ENCODE measurements around the gene TEAD4.

The TEAD4 gene

GRCh38 chr12:3076730-3077571, 117.8 kb downstream of the TEAD4 start, which contains the start of gene TSPAN9:
Gene TSPAN9 (plus strand): TSS chr12:3077379. CDS start chr12:3201194, 123,815 bp downstream.
- no peak for TF ChIP-seq CTCF (IDR thresholded peaks at IDR 0.05; ENCODE audit: low read depth, low read length)
- TF ChIP-seq EZH2phosphoT487 (IDR thresholded peaks at IDR 0.05; ENCODE audit: low read depth) = no peak
- H3K4me3 ChIP-seq (ENCODE audit: low read length) = peak within 1 kb of the TSS; percentile 80
- H2AFZ ChIP-seq (ENCODE audit: low read depth, low read length) = no peak within 1 kb of the TSS; the same call in 1 of the 2 replicates
- H3K27me3 ChIP-seq (ENCODE audit: low read depth, low read length) = peaks cover 27% of the 10 kb centered on the region
- no peaks in the 10 kb centered on the region for H3K9me3 ChIP-seq (ENCODE audit: insufficient read depth, low read length)
- H4K20me1 ChIP-seq (ENCODE audit: insufficient read depth, low read length) = no peaks in the 10 kb centered on the region
- H3K4me2 ChIP-seq (ENCODE audit: low read length) = peak within 1 kb of the TSS; percentile 83
- H3K4me1 ChIP-seq (ENCODE audit: low read length) = 0 out of 2 replicates have a peak, but pooled peaks cover 2% of the 10 kb centered on the region
- H3K36me3 ChIP-seq (replicated peaks; ENCODE audit: low read depth, low read length) = no peaks in the 10 kb centered on the region
- H3K27ac ChIP-seq (ENCODE audit: low read length) = no peak within 1 kb of the TSS
- H3K9ac ChIP-seq (ENCODE audit: low read length) = peak within 1 kb of the TSS; percentile 50; the same call in 1 of the 2 replicates
- no peaks in the 10 kb centered on the region for H3K79me2 ChIP-seq (ENCODE audit: low read length)

GRCh38 chr12:3077572-3078081, 118.4 kb downstream of the TEAD4 start:
- Histone ChIP-seq H3K36me3 (replicated peaks; ENCODE audit: low read depth, low read length) (no peaks in the 10 kb centered on the region), H3K4me1 (ENCODE audit: low read length) (0 out of 2 replicates have a peak, but pooled peaks cover 2% of the 10 kb centered on the region), H3K4me2 (ENCODE audit: low read length) (peak overlapping the region; percentile 68), H3K27ac (ENCODE audit: low read length) (no peak overlapping the region), H3K4me3 (ENCODE audit: low read length) (peak overlapping the region; percentile 80), H3K9ac (ENCODE audit: low read length) (peak overlapping the region; percentile 40; the same call in 1 of the 2 replicates), H3K27me3 (ENCODE audit: low read depth, low read length) (peaks cover 27% of the 10 kb centered on the region), H3K79me2 (ENCODE audit: low read length) (no peaks in the 10 kb centered on the region), H3K9me3 (ENCODE audit: insufficient read depth, low read length) (no peaks in the 10 kb centered on the region), H4K20me1 (ENCODE audit: insufficient read depth, low read length) (no peaks in the 10 kb centered on the region), H2AFZ (ENCODE audit: low read depth, low read length) (no peak overlapping the region)
- TF ChIP-seq CTCF (IDR thresholded peaks at IDR 0.05; ENCODE audit: low read depth, low read length) (no peak), EZH2phosphoT487 (IDR thresholded peaks at IDR 0.05; ENCODE audit: low read depth) (no peak)

- H3K27ac ChIP-seq (ENCODE audit: low read length) = no peak overlapping the region
- TF ChIP-seq EZH2phosphoT487 (IDR thresholded peaks at IDR 0.05; ENCODE audit: low read depth) = no peak
- no peak for TF ChIP-seq CTCF (IDR thresholded peaks at IDR 0.05; ENCODE audit: low read depth, low read length)
- H3K4me3 ChIP-seq (ENCODE audit: low read length) = no peak overlapping the region
- no peaks in the 10 kb centered on the region for H3K36me3 ChIP-seq (replicated peaks; ENCODE audit: low read depth, low read length)
- 0 out of 2 replicates have a peak, but pooled peaks cover 2% of the 10 kb centered on the region for H3K4me1 ChIP-seq (ENCODE audit: low read length)
- H3K9me3 ChIP-seq (ENCODE audit: insufficient read depth, low read length) = no peaks in the 10 kb centered on the region
- no peak overlapping the region for H3K9ac ChIP-seq (ENCODE audit: low read length)
- H2AFZ ChIP-seq (ENCODE audit: low read depth, low read length) = no peak overlapping the region
- peaks cover 27% of the 10 kb centered on the region for H3K27me3 ChIP-seq (ENCODE audit: low read depth, low read length)
- no peaks in the 10 kb centered on the region for H3K79me2 ChIP-seq (ENCODE audit: low read length)
- H3K4me2 ChIP-seq (ENCODE audit: low read length) = peak overlapping the region; percentile 68; the same call in 1 of the 2 replicates
- no peaks in the 10 kb centered on the region for H4K20me1 ChIP-seq (ENCODE audit: insufficient read depth, low read length)
These were observed 119.1 kb downstream of the TEAD4 start for GRCh38 chr12:3078086-3078820.
